Hepatocyte (in vitro differentiated cells): ENCODE data around the gene EIF2B2. TPM values are rescaled to one million over a fixed set of nuclear protein-coding genes. Genes with fewer than 3 reads are reported as not detected.

Experiments used
- DNase-seq: peaks from one replicate; pipeline ENCODE4 v3.0.0-alpha.2; 2016; ENCODE audit warnings: low spot score
- H2AFZ ChIP-seq: fragments of 200-600 bp; sonication (generic); 2 replicates; pipeline ENCODE4 v1.6.0; 2016; ENCODE audit warnings: antibody characterized with exemption, mild to moderate bottlenecking
- H3K27ac ChIP-seq: fragments of 200-600 bp; sonication (generic); 2 replicates; pipeline ENCODE4 v1.5.1; 2016; ENCODE audit warnings: mild to moderate bottlenecking
- H3K27me3 ChIP-seq: fragments of 200-600 bp; sonication (generic); 2 replicates; pipeline ENCODE4 v1.6.1; 2016
- H3K36me3 ChIP-seq: fragments of 200-600 bp; sonication (generic); replicated peaks from 2 replicates; pipeline ENCODE4 v1.5.1; 2016; ENCODE audit warnings: low read depth; ENCODE audit not compliant: insufficient read depth
- H3K4me1 ChIP-seq: fragments of 200-600 bp; sonication (generic); 2 replicates; pipeline ENCODE4 v1.5.1; 2016; ENCODE audit warnings: mild to moderate bottlenecking, moderate library complexity; ENCODE audit not compliant: insufficient read depth
- H3K4me2 ChIP-seq: fragments of 200-600 bp; sonication (generic); 2 replicates; pipeline ENCODE4 v1.6.0; 2016
- H3K4me3 ChIP-seq: fragments of 200-600 bp; sonication (generic); 2 replicates; pipeline ENCODE4 v1.5.1; 2016; ENCODE audit warnings: mild to moderate bottlenecking
- H3K79me2 ChIP-seq: fragments of 200-600 bp; sonication (generic); 2 replicates; pipeline ENCODE4 v1.6.0; 2017; ENCODE audit warnings: mild to moderate bottlenecking
- H3K9me2 ChIP-seq: fragments of 200-600 bp; sonication (generic); replicated peaks from 2 replicates; pipeline ENCODE4 v1.6.0; 2017; ENCODE audit warnings: mild to moderate bottlenecking; ENCODE audit not compliant: insufficient read depth
- H3K9me3 ChIP-seq: fragments of 200-600 bp; sonication (generic); 2 replicates; pipeline ENCODE4 v1.5.1; 2016; ENCODE audit warnings: low read depth, mild to moderate bottlenecking
- H4K20me1 ChIP-seq: fragments of 200-600 bp; sonication (generic); 2 replicates; pipeline ENCODE4 v1.6.0; 2016; ENCODE audit warnings: mild to moderate bottlenecking; ENCODE audit not compliant: insufficient read depth, poor library complexity, severe bottlenecking
- EZH2 ChIP-seq: fragments of 200-600 bp; sonication (generic); IDR thresholded peaks from 2 replicates; pipeline ENCODE4 v1.6.1; 2016; ENCODE audit warnings: antibody characterized with exemption, mild to moderate bottlenecking, borderline replicate concordance
- EZH2phosphoT487 ChIP-seq: fragments of 200-600 bp; sonication (generic); IDR thresholded peaks from one replicate; pipeline ENCODE4 v1.6.1; 2018; ENCODE audit warnings: antibody characterized with exemption, mild to moderate bottlenecking, low read depth, moderate library complexity; ENCODE audit not compliant: unreplicated experiment, severe bottlenecking
- WGBS: methylation state at CpG from one replicate; pipeline ENCODE4 v1.1.6; 2016; ENCODE audit warnings: low lambda C conversion rate; ENCODE audit errors: missing lambda C conversion rate; 5-methylcytosine and 5-hydroxymethylcytosine counted together
- polyA plus RNA-seq: library from polyadenylated mRNA; unstranded; fragments of >200 nt; fragmentation: Nextera tagmentation; extraction: Ambion mirVana; gene quantifications from 2 replicates; pipeline ENCODE4 v1.2.1, GENCODE V29; 2016
- total RNA-seq: library from RNA; depleted of rRNA; stranded (reverse); fragments of >200 nt; gene quantifications from 2 replicates; pipeline ENCODE4 v1.2.3, GENCODE V29; 2014
- TF ChIP-seq, protein P1 (sequence below): fragments of 200-600 bp; sonication (generic); IDR thresholded peaks from 2 replicates; pipeline ENCODE4 v1.5.1; 2016; ENCODE audit warnings: antibody characterized with exemption, mild to moderate bottlenecking; ENCODE audit not compliant: poor library complexity

Gene EIF2B2
- total and polyA plus RNA-seq, 2 experiments from 2014 or later: 35.7 to 75.6 TPM

DNA sequence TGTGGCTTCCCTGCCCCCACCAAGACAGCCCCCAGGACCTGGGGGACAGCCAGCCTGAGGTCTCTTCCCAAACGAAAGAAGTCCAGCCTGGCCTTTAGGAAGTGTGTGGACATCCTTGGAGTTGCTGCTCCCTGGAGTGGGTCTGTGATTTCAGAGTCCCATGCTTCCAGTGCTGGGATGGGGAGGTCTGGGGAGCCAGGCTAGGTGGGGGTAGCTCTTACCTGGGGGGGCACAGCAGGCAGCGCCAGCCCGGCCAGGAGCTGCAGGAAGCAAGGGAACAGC lies 47.8 kb upstream of the EIF2B2 start:
- H2AFZ ChIP-seq: no peak overlapping the region
- no peaks in the 10 kb centered on the region for H3K9me3 ChIP-seq
- no peaks in the 10 kb centered on the region for H3K9me2 ChIP-seq
- peak overlapping the region; percentile 77 for H3K27ac ChIP-seq
- peaks cover 31% of the 10 kb centered on the region for H3K79me2 ChIP-seq
- H3K27me3 ChIP-seq: no peaks in the 10 kb centered on the region
- 23% methylated on average over 1 of the region's 3 CpGs for WGBS
- H3K4me2 ChIP-seq: peak overlapping the region; percentile 96
- H4K20me1 ChIP-seq: no peaks in the 10 kb centered on the region
- H3K36me3 ChIP-seq: no peaks in the 10 kb centered on the region
- TF ChIP-seq, protein P1, sequence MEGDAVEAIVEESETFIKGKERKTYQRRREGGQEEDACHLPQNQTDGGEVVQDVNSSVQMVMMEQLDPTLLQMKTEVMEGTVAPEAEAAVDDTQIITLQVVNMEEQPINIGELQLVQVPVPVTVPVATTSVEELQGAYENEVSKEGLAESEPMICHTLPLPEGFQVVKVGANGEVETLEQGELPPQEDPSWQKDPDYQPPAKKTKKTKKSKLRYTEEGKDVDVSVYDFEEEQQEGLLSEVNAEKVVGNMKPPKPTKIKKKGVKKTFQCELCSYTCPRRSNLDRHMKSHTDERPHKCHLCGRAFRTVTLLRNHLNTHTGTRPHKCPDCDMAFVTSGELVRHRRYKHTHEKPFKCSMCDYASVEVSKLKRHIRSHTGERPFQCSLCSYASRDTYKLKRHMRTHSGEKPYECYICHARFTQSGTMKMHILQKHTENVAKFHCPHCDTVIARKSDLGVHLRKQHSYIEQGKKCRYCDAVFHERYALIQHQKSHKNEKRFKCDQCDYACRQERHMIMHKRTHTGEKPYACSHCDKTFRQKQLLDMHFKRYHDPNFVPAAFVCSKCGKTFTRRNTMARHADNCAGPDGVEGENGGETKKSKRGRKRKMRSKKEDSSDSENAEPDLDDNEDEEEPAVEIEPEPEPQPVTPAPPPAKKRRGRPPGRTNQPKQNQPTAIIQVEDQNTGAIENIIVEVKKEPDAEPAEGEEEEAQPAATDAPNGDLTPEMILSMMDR: no peak
- no peak for TF ChIP-seq EZH2
- TF ChIP-seq EZH2phosphoT487: no peak
- H3K4me1 ChIP-seq: peaks cover 58% of the 10 kb centered on the region
- no peak for DNase-seq
- peak overlapping the region; percentile 41 for H3K4me3 ChIP-seq

GRCh38 chr14:74955229-74956026 lies 47.3 kb upstream of the EIF2B2 start, which contains the start of gene PGF:
Gene PGF (minus strand): TSS chr14:74955597. CDS start chr14:74955242, 355 bp downstream.
- peaks cover 31% of the 10 kb centered on the region for H3K79me2 ChIP-seq
- peak within 1 kb of the TSS; percentile 77 for H3K27ac ChIP-seq
- peak within 1 kb of the TSS; percentile 71 for H2AFZ ChIP-seq
- peak; percentile 86 for DNase-seq
- H3K9me3 ChIP-seq: no peaks in the 10 kb centered on the region
- H3K4me1 ChIP-seq: peaks cover 52% of the 10 kb centered on the region
- H3K4me2 ChIP-seq: peak within 1 kb of the TSS; percentile 96
- no peaks in the 10 kb centered on the region for H3K9me2 ChIP-seq
- TF ChIP-seq, protein P1: no peak
- H4K20me1 ChIP-seq: no peaks in the 10 kb centered on the region
- H3K27me3 ChIP-seq: no peaks in the 10 kb centered on the region
- 7% methylated on average over 39 of the region's 73 CpGs for WGBS
- no peaks in the 10 kb centered on the region for H3K36me3 ChIP-seq
- H3K4me3 ChIP-seq: peak within 1 kb of the TSS; percentile 41

DNA sequence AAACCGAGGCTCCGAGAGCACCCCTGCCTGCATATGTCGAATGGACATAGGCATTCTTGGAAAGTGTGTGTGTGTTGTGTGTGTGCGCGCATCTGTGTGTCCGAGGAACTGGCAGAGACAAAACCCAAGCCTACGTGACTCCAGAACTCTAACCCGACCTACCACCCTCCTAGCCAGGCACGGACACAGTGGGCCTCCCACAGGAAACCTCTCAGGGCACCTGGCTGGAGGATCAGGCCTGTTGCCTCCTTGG lies 46.8 kb upstream of the EIF2B2 start:
- TF ChIP-seq EZH2 (no peak), EZH2phosphoT487 (no peak)
- TF ChIP-seq, protein P1: no peak
- Histone ChIP-seq H3K27ac (peak overlapping the region; percentile 69), H4K20me1 (no peaks in the 10 kb centered on the region), H3K4me2 (peak overlapping the region; percentile 96), H3K79me2 (peaks cover 31% of the 10 kb centered on the region), H3K9me2 (no peaks in the 10 kb centered on the region), H3K4me3 (peak overlapping the region; percentile 41), H3K27me3 (no peaks in the 10 kb centered on the region), H3K36me3 (no peaks in the 10 kb centered on the region), H3K9me3 (no peaks in the 10 kb centered on the region), H3K4me1 (peaks cover 49% of the 10 kb centered on the region), H2AFZ (peak overlapping the region; percentile 71)
- 75% methylated on average over 9 of the region's 9 CpGs for WGBS
- DNase-seq: no peak
